ENCODE data around the gene RGMB.
"Not testable (repeated sequence)": the region's sequence is repeated elsewhere in the genome, so short reads cannot be mapped to it uniquely, and the experiment has no call there.

RGMB gene

DNA sequence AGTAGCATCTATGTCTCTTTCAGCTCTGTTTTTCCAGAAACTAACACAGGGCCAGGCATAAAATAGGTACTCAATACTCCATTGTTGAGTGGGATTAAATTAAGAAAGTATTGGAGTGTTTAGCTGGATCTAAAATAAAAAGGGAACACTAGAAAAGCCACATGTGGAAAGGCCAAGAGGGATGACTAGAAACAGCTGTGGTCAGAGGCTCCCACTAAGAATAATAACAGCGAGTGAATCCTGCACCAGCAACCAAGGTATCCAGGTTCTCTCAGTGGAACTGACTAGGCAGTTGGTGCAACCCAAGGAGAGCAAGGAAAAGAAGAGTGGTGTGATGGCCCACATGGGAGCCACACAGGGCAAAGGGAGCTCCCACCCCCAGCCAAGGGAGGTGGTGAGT is 31.5 kb upstream of the RGMB start:
- TF ChIP-seq POLR2AphosphoS5 (IDR thresholded peaks at IDR 0.05; ENCODE audit: borderline replicate concordance, low read depth, low read length) (no peak), EZH2 (IDR thresholded peaks at IDR 0.05) (no peak), FOXP2 (optimal IDR thresholded peaks at IDR 0.05; ENCODE audit: control extremely low read depth, extremely low read length, insufficient read depth) (no peak)
- Histone ChIP-seq H3K9me3 (ENCODE audit: low read depth, low read length) (no peaks in the 10 kb centered on the region), H3K4me3 (no peak overlapping the region), H3K36me3 (ENCODE audit: insufficient read depth, low read length) (no peaks in the 10 kb centered on the region), H3K9ac (ENCODE audit: insufficient read length) (no peak overlapping the region), H3K27ac (no peak overlapping the region)
- DNase-seq (ENCODE audit: low read depth, low spot score): no peak

- H3K4me3 ChIP-seq: no peak overlapping the region
- TF ChIP-seq POLR2AphosphoS5 (IDR thresholded peaks at IDR 0.05; ENCODE audit: borderline replicate concordance, low read depth, low read length) (no peak), EZH2 (IDR thresholded peaks at IDR 0.05) (no peak)
- no peak overlapping the region for H3K27ac ChIP-seq
- H3K36me3 ChIP-seq (ENCODE audit: insufficient read depth, low read length): no peaks in the 10 kb centered on the region
- no peak overlapping the region for H3K9ac ChIP-seq (ENCODE audit: insufficient read length)
- DNase-seq (ENCODE audit: low read depth, low spot score): no peak
- no peaks in the 10 kb centered on the region for H3K9me3 ChIP-seq (ENCODE audit: low read depth, low read length)
Observed at GRCh38 chr5:98742396-98743073, 30.9 kb upstream of the RGMB start.

DNA sequence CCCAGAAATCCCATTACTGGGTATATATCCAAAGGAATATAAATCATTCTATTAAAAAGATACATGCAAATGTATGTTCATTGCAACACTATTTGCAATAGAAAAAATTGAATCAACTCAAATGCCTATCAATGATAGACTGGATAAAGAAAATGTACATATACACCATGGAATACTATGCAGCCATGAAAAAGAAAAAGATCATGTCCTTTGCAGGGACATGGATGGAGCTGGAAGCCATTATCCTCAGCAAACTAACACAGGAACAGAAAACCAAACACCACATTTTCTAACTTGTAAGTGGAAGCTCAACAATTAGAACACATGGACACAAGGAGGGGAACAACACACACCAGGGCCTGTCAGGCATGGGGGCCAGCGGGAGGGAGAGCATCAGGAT is 25.2 kb upstream of the RGMB start:
- H3K9me3 ChIP-seq (ENCODE audit: low read depth, low read length); H3K9ac ChIP-seq (ENCODE audit: insufficient read length); H3K36me3 ChIP-seq (ENCODE audit: insufficient read depth, low read length); H3K4me3 ChIP-seq; H3K27ac ChIP-seq; DNase-seq (ENCODE audit: low read depth, low spot score): not testable (repeated sequence)

- Histone ChIP-seq H3K4me3 (no peak overlapping the region), H3K9ac (ENCODE audit: insufficient read length) (no peak overlapping the region), H3K36me3 (ENCODE audit: insufficient read depth, low read length) (no peaks in the 10 kb centered on the region), H3K9me3 (ENCODE audit: low read depth, low read length) (no peaks in the 10 kb centered on the region), H3K27ac (no peak overlapping the region)
- no peak for DNase-seq (ENCODE audit: low read depth, low spot score)
- TF ChIP-seq FOXP2 (optimal IDR thresholded peaks at IDR 0.05; ENCODE audit: control extremely low read depth, extremely low read length, insufficient read depth) (no peak), POLR2AphosphoS5 (IDR thresholded peaks at IDR 0.05; ENCODE audit: borderline replicate concordance, low read depth, low read length) (no peak), EZH2 (IDR thresholded peaks at IDR 0.05) (no peak)
Observed at GRCh38 chr5:98749046-98749445, 24.4 kb upstream of the RGMB start.

GRCh38 chr5:98750693-98751092 is 22.8 kb upstream of the RGMB start:
- no peak overlapping the region for H3K27ac ChIP-seq
- no peak for DNase-seq (ENCODE audit: low read depth, low spot score)
- H3K4me3 ChIP-seq: no peak overlapping the region
- no peaks in the 10 kb centered on the region for H3K36me3 ChIP-seq (ENCODE audit: insufficient read depth, low read length)
- H3K9ac ChIP-seq (ENCODE audit: insufficient read length): no peak overlapping the region
- no peaks in the 10 kb centered on the region for H3K9me3 ChIP-seq (ENCODE audit: low read depth, low read length)
- TF ChIP-seq EZH2 (IDR thresholded peaks at IDR 0.05) (no peak), POLR2AphosphoS5 (IDR thresholded peaks at IDR 0.05; ENCODE audit: borderline replicate concordance, low read depth, low read length) (no peak), FOXP2 (optimal IDR thresholded peaks at IDR 0.05; ENCODE audit: control extremely low read depth, extremely low read length, insufficient read depth) (no peak)

- not testable (repeated sequence) for H3K9ac ChIP-seq (ENCODE audit: insufficient read length); DNase-seq (ENCODE audit: low read depth, low spot score); H3K9me3 ChIP-seq (ENCODE audit: low read depth, low read length); H3K27ac ChIP-seq; H3K4me3 ChIP-seq; H3K36me3 ChIP-seq (ENCODE audit: insufficient read depth, low read length)
Observed at GRCh38 chr5:98752331-98752730, 21.1 kb upstream of the RGMB start.

DNA sequence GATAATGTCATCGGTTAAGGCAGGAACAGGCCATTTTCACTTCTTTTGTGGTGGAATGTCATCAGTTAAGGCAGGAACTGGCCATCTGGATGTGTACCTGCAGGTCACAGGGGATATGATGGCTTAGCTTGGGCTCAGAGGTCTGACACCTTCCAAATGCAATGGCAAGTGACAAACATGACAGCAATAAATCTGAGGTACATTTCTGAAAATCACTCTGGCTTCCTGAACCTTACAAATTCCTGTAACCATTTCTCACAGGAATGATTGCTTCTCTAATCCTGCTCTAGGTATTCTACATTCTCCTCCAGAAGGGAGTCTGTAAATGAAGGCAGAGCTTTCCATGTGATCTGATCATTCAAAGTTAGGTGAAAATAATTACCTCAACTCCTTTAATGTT is 20.7 kb upstream of the RGMB start:
- not testable (repeated sequence) for H3K36me3 ChIP-seq (ENCODE audit: insufficient read depth, low read length); H3K4me3 ChIP-seq; H3K27ac ChIP-seq; DNase-seq (ENCODE audit: low read depth, low spot score); H3K9ac ChIP-seq (ENCODE audit: insufficient read length); H3K9me3 ChIP-seq (ENCODE audit: low read depth, low read length)

GRCh38 chr5:98753507-98753906 is 20.0 kb upstream of the RGMB start:
- Histone ChIP-seq H3K36me3 (ENCODE audit: insufficient read depth, low read length) (no peaks in the 10 kb centered on the region), H3K27ac (no peak overlapping the region), H3K9ac (ENCODE audit: insufficient read length) (no peak overlapping the region), H3K4me3 (no peak overlapping the region), H3K9me3 (ENCODE audit: low read depth, low read length) (no peaks in the 10 kb centered on the region)
- no peak for TF ChIP-seq FOXP2 (optimal IDR thresholded peaks at IDR 0.05; ENCODE audit: control extremely low read depth, extremely low read length, insufficient read depth)
- no peak for TF ChIP-seq EZH2 (IDR thresholded peaks at IDR 0.05)
- TF ChIP-seq POLR2AphosphoS5 (IDR thresholded peaks at IDR 0.05; ENCODE audit: borderline replicate concordance, low read depth, low read length): no peak
- no peak for DNase-seq (ENCODE audit: low read depth, low spot score)

DNA sequence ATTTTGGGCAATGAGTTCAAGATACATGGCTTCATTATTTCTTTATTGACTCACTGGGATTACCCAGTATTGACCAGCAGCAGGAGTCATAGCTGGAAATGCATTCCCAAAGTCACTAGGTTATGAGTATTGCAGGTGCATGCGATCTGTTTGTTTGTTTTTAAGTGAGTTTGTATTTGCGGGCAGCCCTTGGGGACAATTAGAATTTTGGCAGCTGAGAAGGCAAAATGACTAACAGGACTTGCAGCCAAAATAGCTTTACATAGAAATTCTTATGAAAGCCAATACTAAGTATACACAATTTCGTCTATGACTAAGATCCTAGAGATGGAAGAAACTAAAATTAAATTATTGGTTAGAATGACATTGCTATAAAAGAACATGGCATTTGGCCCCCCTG is 18.1 kb upstream of the RGMB start:
- no peaks in the 10 kb centered on the region for H3K36me3 ChIP-seq (ENCODE audit: insufficient read depth, low read length)
- no peaks in the 10 kb centered on the region for H3K9me3 ChIP-seq (ENCODE audit: low read depth, low read length)
- H3K9ac ChIP-seq (ENCODE audit: insufficient read length): no peak overlapping the region
- no peak overlapping the region for H3K27ac ChIP-seq
- no peak overlapping the region for H3K4me3 ChIP-seq
- no peak for DNase-seq (ENCODE audit: low read depth, low spot score)
- TF ChIP-seq EZH2 (IDR thresholded peaks at IDR 0.05): no peak
- no peak for TF ChIP-seq FOXP2 (optimal IDR thresholded peaks at IDR 0.05; ENCODE audit: control extremely low read depth, extremely low read length, insufficient read depth)
- TF ChIP-seq POLR2AphosphoS5 (IDR thresholded peaks at IDR 0.05; ENCODE audit: borderline replicate concordance, low read depth, low read length): no peak
